ENCODE data around the gene SMAD5.

The SMAD5 gene

DNA sequence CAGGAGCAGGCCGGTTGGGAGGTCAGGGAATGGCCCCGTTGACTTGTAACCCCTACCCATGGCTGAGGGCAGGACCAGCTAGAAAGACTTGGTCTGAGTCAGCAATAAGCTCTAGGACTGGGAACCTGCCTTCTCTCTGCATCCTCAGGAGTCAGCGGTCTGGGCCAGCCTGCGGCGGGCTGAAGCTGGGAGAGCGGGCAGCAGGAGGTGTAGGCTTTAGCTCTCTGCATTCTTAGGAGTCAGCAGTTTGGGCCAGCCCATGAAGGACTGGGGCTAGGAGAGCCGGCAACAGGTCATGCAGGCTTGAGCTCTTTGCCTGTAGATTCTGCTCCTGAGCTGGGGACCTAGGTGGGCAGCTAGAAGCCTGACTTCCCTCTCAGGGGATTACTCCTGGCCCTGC lies 66.8 kb downstream of the SMAD5 start:
- no peak for DNase-seq

- DNase-seq, result no peak
Measured at GRCh38 chr5:136200130-136200529, 67.5 kb downstream of the SMAD5 start.

DNA sequence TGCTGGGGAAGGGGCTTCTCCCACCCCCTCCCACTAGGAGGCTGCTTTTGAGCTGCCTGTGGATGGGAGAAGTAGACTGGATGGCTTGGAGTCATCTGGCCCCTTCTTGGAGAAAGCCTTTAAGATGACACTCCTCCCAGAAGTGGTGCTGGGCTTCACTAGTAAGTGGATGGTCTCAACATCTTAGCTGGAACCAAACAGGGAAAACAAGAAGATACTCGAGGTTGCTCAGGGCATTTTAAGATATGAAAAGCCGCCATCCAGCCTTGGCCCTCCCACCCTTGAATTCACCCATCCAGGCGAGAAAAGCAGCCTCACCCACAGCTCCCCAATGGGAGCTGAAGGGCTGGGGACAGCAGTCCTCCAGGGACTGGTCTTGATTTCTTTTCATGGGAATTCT lies 68.1 kb downstream of the SMAD5 start:
- no peak for DNase-seq

DNA sequence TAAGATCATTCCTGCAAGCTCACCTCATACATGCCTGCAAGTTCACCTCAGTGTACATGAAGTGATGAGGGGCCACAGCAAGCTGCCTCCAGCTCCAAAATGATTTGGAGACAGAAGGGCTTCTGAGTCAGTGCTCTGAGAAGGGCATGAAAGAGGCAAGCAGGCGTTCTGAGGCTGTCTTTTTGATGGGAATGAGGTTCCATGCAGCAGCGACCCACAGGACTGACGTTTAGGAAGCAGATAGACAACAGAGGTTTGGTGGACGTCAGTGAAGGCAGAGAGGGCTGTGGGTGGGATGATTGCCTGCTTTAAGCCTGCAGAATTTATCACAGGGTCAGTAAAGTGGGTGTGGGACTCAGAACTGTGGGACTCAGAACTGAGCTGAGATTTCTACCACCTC lies 69.2 kb downstream of the SMAD5 start:
- DNase-seq, result no peak

- no peak for DNase-seq
Measured at GRCh38 chr5:136202469-136203205, 70.0 kb downstream of the SMAD5 start.

GRCh38 chr5:136203303-136203922 lies 70.8 kb downstream of the SMAD5 start:
- no peak for DNase-seq

GRCh38 chr5:136205061-136205702 lies 72.5 kb downstream of the SMAD5 start:
- DNase-seq, result no peak

DNA sequence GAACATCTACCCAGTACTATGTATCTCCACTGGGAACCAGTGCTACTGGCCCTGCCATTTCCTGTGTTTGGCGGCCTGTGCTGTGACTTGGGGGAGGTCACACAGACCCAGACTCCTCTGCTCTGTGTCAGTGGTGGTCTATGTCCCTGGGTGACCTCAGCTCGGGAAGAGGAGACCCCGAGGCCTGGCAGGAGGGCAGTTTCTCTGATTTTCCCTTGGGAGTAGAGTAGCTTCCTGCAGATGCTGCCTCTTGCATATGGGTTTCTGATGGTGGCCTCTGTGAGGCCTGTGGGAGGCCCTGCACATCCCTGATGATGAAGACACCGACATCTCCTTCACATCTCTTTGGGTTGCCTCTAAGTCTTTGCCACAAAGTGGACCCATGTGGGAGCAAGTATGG lies 73.3 kb downstream of the SMAD5 start:
- no peak for DNase-seq

- no peak for DNase-seq
Measured at GRCh38 chr5:136206361-136206760, 73.7 kb downstream of the SMAD5 start.

DNA sequence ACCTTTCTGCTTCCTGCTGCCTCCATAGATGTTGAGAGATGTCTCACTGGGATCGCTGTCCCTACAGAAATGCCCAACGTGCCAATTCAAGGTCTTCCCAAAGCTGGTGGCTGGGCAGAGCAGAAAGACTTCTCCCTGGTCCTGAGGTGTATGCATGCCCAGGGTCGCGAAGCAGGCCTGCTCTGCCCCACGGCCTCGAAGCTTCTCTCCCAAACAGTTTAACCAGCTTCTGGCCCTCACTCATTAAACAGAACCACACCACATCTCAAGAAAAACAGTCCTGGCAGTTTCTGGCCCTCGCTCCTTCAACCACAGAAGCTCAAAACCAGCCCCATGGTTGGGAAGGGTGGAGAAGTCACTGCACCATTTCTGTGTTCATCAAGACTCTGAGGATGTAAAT lies 75.0 kb downstream of the SMAD5 start:
- DNase-seq, result no peak

- no peak for DNase-seq
Measured at GRCh38 chr5:136208916-136209315, 76.3 kb downstream of the SMAD5 start.

DNA sequence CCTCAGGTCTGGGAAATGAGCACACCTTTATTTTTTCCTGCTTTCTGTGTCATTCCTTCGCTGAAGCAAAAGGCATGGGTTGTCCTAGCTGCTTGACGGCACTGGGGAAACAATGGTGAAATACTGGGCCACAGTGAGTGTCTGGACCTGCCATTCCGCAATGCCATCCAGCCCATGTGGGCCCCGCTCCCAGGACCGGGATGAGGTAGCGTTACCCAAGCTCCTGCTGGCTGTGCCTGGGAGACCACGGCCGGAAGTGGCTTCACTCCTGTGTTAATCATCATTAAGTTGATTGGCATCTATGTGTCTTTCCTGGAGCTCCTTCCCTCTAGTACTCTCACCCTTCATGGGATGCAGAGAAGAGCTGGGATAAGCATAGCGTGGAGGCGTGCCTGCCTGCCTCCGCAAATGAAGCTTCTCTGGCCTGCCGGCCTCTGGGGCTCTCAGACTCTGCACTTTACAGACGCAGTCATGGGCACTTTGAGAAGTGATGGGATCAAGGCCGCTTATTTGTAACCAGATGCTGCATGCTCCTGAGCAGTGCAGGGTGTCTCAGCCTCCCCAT lies 76.8 kb downstream of the SMAD5 start:
- DNase-seq, result no peak

- DNase-seq, result no peak
Measured at GRCh38 chr5:136210259-136210658, 77.6 kb downstream of the SMAD5 start.

DNA sequence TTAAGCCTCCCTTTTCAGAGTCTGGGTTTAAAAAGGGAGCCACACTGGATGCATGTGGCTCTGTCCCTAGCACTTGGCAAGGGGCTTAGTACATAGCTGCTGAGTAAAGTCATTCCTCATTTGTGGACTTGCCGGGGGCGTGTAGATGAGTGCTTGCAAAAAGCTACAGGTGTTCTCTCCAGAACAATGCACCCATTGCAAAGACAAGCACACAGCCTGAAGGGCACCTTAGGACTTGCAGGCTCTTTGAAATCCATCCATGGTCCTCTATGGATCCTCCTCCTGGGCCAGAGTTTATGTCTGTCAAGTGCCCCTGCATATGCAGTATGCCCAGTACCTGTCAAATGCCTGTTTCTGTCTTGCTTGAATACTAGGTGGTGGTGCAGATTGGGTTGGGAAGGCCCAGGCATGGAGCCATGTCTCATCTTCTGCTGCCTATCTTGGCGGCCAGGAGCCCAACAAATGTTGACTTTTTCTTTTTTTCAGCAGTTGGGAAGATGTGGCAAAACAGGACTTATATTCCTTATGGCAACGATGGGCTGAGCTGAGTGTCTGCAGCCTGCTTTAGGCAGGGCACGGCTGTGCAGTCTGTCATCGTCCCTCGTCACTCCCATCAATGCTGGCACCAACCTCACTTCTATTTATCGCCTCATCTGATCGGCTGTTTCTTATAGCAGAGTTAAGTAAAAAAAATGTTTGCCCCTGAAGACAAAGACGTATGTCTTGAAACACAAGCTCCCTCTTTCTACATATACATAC lies 78.8 kb downstream of the SMAD5 start:
- DNase-seq, result no peak

- DNase-seq, result peak in 1 of 2 experiments; percentile 35
Measured at GRCh38 chr5:136212252-136212721, 79.6 kb downstream of the SMAD5 start.

- DNase-seq, result no peak
Measured at GRCh38 chr5:136213919-136214493, 81.4 kb downstream of the SMAD5 start.

DNA sequence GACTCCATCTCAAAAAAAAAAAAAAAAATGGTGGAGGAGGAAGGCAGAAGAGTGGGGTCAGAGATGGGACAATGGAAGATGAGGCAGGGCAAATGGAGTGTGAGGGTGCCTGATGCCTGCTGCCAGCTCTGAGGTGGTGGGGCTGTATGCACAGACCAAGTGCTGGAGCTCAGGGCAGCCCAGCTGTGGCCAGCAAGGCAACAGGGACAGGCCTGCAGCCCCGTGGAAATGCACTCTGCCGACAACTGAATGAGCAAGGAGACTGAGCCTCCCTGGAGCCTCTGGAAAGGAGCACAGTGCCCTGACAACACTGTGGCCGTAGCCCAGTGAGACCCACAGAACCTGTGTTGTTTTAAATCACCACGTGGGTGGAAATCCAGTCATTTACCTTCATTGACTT lies 83.2 kb downstream of the SMAD5 start:
- DNase-seq, result no peak

DNA sequence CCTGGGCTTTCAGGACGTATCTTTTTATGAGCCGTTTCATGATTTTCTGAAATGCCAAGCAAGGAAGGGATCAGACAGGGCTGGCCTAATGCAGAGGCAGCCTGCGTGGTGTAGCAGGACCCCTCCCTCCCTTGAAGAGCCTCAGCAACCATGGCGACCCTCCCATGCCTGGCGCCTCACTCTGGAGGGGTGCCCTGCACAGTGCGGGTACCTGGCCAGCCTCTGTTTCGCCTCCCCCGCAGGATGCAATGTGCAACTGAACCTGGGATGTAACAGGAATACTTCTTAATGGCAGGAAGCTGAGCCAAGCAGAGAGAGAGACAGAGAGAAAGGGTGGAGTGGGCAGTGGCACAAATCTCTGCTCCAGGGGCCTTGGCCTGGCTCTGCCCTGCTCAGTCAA lies 83.6 kb downstream of the SMAD5 start:
- DNase-seq, result no peak

- DNase-seq, result no peak
Measured at GRCh38 chr5:136221340-136221739, 88.7 kb downstream of the SMAD5 start.

GRCh38 chr5:136222580-136223235 lies 90.1 kb downstream of the SMAD5 start:
- no peak for DNase-seq

DNA sequence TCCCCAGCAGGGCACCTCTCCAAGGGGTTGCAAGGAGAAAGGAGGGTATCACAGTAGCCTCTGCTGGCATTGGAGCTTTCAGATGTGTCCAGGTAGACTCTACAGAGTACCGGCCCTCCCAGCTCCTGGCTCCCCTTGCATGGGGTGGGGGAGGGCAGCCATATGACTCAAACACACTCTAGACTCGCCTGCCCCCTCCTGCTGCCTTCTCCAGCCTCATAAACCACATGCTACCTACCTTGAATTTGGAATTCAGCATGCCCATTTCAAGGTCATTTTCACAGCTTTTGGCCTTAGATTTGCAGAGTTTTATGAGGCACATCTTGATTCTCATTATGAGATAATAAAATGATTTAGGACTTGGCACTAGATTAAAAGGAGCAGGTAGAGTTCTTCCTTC lies 93.2 kb downstream of the SMAD5 start:
- DNase-seq, result no peak

GRCh38 chr5:136226401-136226800 lies 93.8 kb downstream of the SMAD5 start:
- DNase-seq, result no peak
